RPMI7951 (cell line): ENCODE data around the gene TNS3. TPM values are rescaled to one million over a fixed set of nuclear protein-coding genes. Genes with fewer than 3 reads are reported as not detected.
A peak's percentile ranks its signal among the peaks of the same experiment; 100 is the strongest.

Experiments
- DNase-seq: peaks from one replicate; pipeline ENCODE4 v3.0.0-alpha.2; 2012; ENCODE audit warnings: low read depth
- total RNA-seq: library from RNA; depleted of rRNA; stranded (reverse); fragments of >200 nt; shearing (Covaris generic); gene quantifications from 2 replicates; pipeline ENCODE4 v1.2.3, GENCODE V29; 2014

TNS3 gene
- total RNA-seq, 1 experiment from 2014 or later = 149 TPM

- DNase-seq = no peak
Observed at GRCh38 chr7:47371317-47371716, 210.6 kb downstream of the TNS3 start.

DNA sequence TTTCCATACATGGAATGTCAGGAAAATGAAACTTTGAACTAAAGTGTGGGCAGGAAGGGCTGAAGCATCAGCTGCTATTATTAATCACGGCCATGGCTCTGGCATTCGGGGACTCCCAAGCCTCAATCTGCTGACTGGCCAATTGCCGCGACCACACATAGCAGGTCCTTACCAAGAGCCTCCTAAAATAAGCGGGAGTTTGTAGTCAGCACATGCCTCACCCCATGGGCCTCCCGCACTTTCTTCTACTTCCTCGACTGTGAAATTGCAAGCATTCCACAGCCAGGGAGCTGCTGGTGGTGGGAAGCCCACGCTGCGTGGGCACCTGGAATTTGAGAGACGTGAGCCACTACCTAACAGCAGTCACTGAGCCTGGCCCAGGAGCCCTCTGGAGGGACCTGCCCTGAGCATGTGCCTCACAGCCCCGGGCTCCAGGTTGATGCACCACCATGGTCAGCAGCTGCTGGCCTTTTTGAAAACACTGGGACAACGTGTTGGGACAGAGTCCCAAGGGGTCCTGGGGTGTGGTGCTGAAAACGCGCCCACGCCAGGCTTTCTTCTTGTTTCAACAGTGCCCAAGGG, 211.4 kb downstream of the TNS3 start:
- DNase-seq = no peak

GRCh38 chr7:47369736-47370135, 212.2 kb downstream of the TNS3 start:
- DNase-seq = no peak

DNA sequence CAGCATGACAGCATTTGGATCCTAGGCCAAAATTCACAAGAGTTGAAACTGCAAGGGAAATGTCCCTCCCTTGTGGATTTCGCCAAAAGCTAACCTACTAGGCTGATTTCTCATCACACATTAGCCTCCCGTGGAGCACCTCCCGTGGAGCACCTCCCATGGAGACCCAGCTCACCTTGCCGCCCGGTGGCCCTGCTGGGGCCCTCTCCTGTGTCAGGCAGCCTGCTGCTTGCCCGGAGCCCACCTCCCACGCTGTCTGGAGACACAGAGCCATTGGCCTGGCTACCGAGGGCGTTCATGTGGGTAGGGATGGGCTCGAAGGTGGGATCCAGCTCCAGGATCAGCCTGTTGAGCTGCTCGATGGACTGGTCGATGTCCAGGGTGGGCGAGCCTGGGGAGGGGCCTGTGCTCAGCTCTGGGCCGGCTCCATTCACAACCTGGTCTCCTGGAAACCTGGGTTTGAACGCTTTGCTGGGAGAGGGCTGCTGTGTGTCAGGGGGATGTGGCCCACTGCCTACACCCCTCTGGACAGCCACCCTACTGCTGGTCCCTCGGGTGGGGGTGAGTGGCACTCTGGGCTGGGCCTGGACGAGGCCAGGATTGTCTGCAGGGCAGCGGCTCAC, 213.6 kb downstream of the TNS3 start:
- no peak for DNase-seq

GRCh38 chr7:47367369-47367768, 214.5 kb downstream of the TNS3 start:
- DNase-seq = no peak

DNA sequence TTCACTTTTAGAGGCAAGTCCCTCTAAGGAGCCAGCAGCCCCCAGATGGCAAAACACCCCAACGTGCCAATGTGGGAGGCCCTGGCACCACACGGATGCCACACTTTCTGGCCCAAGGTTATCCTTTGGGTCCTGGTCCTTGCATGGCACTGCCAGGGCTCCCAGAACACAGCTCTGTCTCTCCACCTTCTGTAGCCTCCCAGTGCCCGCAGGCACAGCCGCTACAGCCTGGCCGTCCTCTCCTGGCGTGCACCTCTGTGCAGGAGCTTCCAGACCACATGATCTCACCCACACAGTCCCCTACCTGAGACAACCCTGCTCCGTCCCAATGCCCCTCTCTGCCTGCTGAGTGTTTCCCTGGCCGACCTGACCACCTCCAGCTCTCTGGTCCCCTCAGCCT, 215.0 kb downstream of the TNS3 start:
- no peak for DNase-seq

DNA sequence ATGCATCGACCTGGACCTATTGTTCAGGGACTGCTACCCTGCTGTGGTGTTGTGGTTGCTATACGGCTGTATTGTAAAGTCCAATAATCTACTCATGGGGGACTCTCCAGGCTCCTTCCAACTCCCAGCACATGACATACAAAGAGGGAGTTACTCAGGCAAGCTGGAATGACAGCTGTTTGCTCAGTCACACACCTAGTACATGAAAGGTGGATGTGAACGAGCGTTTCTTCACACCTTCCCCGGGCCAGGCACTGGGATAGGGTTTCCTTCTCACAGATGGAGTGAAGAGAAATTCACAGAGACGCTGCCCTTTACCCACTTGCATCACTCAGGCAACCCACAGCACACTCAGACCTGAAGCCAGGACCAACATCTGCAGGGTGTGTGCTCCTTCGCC, 215.7 kb downstream of the TNS3 start:
- DNase-seq = no peak

- DNase-seq = no peak
Observed at GRCh38 chr7:47362984-47363383, 218.9 kb downstream of the TNS3 start.

- peak; percentile 98 for DNase-seq
Observed at GRCh38 chr7:47361746-47362215, 220.1 kb downstream of the TNS3 start.

- no peak for DNase-seq
Observed at GRCh38 chr7:47361236-47361635, 220.7 kb downstream of the TNS3 start.

DNA sequence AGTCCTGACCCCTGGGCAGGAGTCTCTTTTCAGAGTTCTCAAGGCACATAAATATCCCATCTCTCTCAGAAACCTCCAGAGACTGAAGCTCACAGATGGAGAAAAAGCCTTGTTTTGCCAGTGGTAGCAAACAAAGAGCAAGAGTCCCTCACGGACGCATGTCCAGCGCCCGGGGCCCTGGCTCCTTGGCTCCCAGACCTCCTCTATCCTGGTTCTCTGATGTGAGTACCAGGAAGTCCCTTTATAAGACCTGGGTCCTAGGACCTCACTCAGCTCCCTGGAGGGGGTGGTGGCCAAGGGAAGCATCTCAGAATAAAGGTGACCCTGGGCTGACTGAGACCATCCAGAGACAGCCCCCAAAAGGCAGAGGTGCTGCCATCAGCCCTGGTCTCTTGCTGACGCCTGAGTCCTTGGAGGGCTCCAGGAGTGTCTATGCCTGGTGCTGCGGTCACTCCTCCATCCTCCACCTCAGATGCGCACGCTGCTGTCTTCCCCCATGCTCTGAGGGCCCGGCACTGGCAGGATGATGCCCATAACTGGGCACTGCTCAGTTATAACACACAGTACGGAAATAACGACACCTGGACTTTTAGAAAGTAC, 221.5 kb downstream of the TNS3 start:
- DNase-seq = no peak

GRCh38 chr7:47358944-47359588, 222.8 kb downstream of the TNS3 start:
- DNase-seq = peak; percentile 23

DNA sequence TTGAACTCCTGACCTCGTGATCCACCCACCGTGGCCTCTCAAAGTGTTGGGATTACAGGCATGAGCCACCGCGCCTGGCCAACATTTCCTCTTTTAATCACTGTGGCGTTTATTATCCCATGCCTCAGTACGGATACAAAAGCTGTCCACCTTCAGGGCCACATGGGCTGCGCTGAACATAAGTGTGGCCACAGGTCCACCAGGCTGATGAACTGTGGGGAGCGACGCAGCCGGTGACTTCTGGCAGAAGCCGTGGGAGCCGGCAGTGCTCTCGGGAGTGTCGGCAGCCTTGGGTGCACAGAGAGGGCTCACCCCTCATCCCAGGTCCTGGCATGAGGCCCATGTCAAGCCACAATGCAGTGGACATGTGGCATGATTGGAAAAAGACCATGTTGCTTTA, 223.6 kb downstream of the TNS3 start:
- no peak for DNase-seq

DNA sequence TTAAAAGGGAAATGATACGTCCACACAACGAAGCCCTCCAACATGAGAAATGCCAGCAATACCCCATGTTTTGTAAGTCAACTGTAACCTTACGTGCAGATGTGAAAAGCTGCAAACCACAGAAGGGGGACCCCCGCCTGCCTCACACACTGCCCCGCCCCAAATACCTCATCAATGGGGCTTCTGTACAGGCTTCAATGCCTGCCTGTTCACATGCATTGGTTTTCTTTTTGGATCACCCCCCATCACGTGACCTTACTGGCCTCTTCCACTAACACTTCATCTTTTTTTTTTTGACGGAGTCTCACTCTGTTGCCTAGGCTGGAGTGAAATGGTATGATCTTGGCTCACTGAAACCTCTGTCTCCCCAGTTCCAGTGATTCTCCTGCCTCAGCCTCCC, 224.0 kb downstream of the TNS3 start:
- no peak for DNase-seq

- no peak for DNase-seq
Observed at GRCh38 chr7:47357361-47357760, 224.6 kb downstream of the TNS3 start.

DNA sequence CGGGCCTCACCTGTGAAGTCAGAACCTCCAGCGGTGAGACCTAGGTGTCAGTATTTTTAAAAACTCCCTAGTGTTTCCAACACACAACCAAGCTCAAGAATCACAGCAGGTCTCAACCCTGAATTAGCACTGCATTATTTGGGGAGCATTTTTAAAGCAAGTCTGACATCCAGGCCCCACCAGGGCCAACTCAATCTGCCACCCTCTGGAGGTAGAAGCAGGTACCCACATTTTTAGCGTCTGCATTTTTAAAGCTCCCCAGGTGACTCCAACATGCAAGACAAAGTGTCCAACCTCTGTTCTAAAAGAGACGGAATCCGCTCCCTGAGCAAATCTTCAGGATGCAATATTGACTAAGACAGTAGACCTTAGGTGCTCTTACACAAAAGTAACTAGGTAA, 225.7 kb downstream of the TNS3 start:
- no peak for DNase-seq

DNA sequence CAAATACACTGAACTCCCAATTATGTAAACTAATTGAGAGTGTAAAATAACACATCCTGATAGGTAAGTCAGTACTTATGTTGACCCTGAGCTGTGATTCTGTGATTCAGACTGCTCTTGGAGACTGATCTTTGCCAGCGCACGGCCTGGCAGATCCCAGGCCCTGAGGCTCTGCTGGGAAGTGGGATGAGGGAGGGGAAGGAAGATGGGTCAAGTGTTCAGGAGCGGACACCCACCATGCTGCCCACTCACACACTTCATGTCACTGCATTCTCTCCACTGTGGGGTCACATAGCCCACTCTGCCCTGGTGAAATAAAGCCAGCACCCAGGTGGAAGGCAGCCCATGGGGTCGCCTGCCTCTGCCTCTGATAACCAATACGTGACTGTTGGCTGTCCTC, 226.2 kb downstream of the TNS3 start:
- no peak for DNase-seq

DNA sequence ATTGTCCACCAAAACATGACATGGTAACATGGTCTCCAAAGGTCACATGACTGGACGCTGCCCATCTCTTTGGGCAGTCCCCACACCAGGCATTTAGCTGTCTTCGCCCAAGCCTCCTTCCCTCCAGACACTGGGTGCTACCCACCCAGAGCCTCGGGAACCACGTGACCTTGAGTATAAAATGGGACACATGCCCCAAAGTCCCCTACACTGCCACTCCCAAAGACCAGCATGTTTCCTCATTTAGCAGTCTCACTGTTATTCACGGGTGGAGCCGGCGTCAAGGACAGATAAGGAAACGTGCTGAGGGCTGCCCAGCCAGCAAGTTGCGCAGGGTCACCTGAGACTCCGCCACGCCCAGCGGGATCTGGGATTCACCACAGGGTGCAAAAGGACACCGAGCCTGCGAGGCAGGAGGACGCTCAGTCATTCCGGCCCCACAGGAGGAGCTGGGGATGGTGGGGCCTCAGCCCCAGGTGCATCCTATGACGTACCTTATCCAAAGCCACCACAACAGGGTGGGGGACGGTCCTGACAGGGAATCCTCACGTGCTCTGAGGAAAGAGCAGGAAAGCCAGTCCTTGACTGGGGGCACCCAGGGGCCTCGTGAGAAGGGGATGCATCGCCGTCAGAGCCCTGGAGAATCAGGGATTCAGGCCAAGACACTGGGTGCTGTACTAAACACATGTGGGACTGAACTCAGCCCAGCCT, 226.9 kb downstream of the TNS3 start:
- DNase-seq = no peak

DNA sequence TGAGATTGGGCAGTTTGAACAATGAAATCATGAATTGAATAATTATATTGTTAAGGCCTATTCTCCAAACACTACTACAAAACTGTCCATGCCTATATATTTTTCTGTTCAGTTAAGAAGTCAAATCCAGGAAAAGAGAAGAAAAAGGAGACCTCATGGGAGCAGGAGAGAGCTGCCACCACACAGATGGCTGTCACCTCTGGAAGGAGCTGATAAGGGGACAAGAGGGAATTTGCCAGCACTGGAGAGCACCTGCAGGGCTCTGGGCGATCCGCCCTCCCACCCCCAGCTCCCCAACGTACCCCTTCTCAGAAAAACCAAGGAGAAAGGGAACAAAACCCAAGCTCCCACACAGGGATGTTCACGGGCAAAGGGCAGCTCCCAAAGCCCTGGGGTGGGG, 227.8 kb downstream of the TNS3 start:
- no peak for DNase-seq

DNA sequence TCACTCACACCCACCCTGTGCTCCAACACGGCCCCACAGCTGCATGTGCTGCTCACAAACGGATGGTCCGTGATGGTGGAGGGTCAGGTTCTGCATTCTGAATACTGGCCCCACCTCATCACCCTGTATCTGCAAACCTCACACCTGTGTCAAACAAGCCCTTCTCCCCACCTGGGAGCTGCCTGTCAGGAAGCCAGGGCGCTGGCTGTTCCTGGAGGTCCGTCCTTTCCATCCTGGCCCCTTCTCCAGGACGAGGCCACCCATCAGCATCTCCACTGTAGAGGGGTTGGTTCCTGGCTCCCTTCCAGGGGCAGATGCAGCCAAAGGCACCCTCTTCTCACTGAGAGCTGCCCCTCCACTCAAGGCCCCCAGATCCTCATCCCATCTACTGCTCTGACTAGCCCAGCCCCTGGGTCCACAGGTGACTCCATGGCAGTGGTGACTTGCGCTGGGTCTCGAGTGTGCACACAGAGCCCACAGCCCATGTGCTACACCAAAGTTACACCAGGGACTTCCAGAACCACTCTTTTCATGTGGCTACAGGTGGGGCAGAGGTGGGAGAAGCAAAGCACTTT, 229.4 kb downstream of the TNS3 start:
- no peak for DNase-seq

DNA sequence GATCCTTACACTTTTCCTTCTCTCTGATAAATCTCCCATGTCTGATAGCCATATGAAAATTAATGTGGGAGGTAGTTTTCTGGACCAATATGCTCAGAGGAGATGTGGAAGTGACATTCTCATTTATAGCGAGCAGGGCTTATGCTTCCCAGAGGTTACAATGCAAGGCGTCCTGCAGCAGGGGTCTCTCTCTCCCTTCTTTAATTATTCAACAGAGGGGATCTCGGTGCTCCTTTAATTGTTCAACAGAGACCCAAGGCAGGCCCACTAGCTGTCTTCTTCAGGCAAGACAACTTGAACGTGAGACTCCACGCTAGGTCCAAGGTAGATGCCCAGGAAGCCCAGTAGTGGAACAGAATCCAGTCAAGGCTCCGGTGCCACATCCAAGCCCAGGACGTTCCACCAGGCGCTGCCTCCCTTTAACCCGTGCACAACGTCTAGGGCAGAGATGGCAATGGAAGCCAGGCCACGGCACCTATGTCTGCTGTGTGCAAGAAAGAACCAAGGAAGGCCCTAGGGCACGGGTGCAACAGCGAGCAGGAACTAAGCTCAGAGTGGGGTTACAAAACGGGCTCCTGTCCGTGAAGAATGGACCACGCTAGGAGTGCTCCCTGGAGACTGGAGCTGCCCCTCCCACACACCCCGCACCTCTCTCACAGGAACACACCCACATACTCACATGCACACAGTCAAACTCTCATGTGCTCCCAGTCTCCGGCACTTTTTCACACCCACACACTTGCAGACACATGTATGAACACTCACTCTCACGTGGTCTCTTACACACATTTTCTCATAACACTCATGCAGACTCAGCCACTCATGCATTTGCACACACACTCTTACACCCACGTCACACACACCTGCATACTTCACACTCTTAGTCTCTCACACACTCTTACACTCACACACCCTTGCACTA, 230.4 kb downstream of the TNS3 start:
- no peak for DNase-seq
